ENCODE measurements around the gene BTG4. TPM values are rescaled to one million over a fixed set of nuclear protein-coding genes. Genes with fewer than 3 reads are reported as not detected.

BTG4 gene
- total and polyA plus RNA-seq, 7 donors, result not detected

- 88% methylated on average over 2 of the region's 2 CpGs for WGBS, 2 donors
Observed at GRCh38 chr11:111521135-111521534, 8.9 kb upstream of the BTG4 start.

DNA sequence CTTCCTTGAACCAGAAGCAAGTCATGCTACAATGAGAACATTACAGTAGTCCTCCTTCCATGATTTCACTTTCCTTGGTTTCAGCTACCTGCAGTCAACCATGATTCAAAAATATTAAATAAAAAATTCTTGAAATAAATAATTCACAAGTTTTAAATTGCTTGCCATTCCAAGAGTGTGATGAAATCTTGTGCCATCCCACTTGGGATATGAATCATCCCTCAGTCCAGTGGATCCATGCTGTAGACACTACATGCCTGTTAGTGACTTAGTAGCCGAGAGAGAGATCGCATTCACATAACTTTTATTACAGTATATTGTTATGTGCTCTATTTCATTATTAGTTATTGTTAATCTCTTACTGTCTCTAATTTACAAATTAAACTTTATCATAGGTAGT, 8.4 kb upstream of the BTG4 start:
- Histone ChIP-seq H3K4me1 (no peaks in the 10 kb centered on the region), H3K27ac (no peak overlapping the region), H3K27me3 (no peaks in the 10 kb centered on the region), H3K36me3 (no peaks in the 10 kb centered on the region), H3K9me3 (no peaks in the 10 kb centered on the region), H3K4me3 (no peak overlapping the region)
- intact Hi-C loops (cut with DNase I), result no loop called here
- TF ChIP-seq EP300 (IDR thresholded peaks at IDR 0.05) (no peak), POLR2A (IDR thresholded peaks at IDR 0.05) (no peak), POLR2AphosphoS5 (IDR thresholded peaks at IDR 0.05) (no peak)
- TF ChIP-seq, protein P1, sequence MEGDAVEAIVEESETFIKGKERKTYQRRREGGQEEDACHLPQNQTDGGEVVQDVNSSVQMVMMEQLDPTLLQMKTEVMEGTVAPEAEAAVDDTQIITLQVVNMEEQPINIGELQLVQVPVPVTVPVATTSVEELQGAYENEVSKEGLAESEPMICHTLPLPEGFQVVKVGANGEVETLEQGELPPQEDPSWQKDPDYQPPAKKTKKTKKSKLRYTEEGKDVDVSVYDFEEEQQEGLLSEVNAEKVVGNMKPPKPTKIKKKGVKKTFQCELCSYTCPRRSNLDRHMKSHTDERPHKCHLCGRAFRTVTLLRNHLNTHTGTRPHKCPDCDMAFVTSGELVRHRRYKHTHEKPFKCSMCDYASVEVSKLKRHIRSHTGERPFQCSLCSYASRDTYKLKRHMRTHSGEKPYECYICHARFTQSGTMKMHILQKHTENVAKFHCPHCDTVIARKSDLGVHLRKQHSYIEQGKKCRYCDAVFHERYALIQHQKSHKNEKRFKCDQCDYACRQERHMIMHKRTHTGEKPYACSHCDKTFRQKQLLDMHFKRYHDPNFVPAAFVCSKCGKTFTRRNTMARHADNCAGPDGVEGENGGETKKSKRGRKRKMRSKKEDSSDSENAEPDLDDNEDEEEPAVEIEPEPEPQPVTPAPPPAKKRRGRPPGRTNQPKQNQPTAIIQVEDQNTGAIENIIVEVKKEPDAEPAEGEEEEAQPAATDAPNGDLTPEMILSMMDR (IDR thresholded peaks at IDR 0.05), result no peak
- no peak for DNase-seq
- WGBS, 2 donors, result 97 to 98% methylated on average over 2 of the region's 2 CpGs

More at GRCh38 chr11:111521135-111521534, 8.9 kb upstream of the BTG4 start:
- Histone ChIP-seq H3K36me3 (no peaks in the 10 kb centered on the region), H3K27me3 (no peaks in the 10 kb centered on the region), H3K27ac (no peak overlapping the region), H3K9me3 (no peaks in the 10 kb centered on the region), H3K4me1 (no peaks in the 10 kb centered on the region), H3K4me3 (no peak overlapping the region)
- intact Hi-C loops (cut with DNase I), result no loop called here
- TF ChIP-seq EP300 (IDR thresholded peaks at IDR 0.05) (no peak), POLR2A (IDR thresholded peaks at IDR 0.05) (no peak), POLR2AphosphoS5 (IDR thresholded peaks at IDR 0.05) (no peak)
- TF ChIP-seq, protein P1 (IDR thresholded peaks at IDR 0.05), result no peak
- no peak for DNase-seq

DNA sequence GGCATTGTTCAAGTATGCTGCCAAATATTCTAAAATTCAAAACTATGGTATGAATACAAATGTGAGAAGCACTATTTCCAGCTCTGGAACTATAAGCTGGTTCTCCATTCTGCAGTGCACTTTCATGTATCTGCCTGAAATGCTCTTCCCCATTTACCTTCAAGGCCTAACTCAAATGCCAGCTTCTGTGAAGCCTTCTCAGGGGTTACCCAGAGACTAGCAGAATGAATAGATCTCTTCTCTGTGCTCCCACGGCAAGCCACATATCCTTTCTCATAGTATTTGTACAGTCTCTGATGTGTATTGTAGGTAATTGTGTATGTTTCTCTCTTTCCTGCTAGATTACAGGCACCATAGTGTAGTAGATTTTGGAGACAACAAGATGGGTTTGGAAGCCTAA, 6.5 kb upstream of the BTG4 start:
- TF ChIP-seq POLR2A (IDR thresholded peaks at IDR 0.05), result no peak
- TF ChIP-seq POLR2AphosphoS5 (IDR thresholded peaks at IDR 0.05), result no peak
- TF ChIP-seq, protein P1 (IDR thresholded peaks at IDR 0.05), result no peak
- TF ChIP-seq EP300 (IDR thresholded peaks at IDR 0.05), result no peak
- 63 to 70% methylated on average over 1 of the region's 1 CpG for WGBS, 2 donors
- intact Hi-C loops (cut with DNase I), result no loop called here
- H3K27ac ChIP-seq, result no peak overlapping the region
- H3K36me3 ChIP-seq, result no peaks in the 10 kb centered on the region
- no peak for DNase-seq
- H3K27me3 ChIP-seq, result peaks cover 0 to 13% (median 8%) of the 10 kb centered on the region in 3 donors
- no peaks in the 10 kb centered on the region for H3K9me3 ChIP-seq
- peaks cover 0 to 7% (median 2%) of the 10 kb centered on the region in 4 donors for H3K4me1 ChIP-seq
- H3K4me3 ChIP-seq, result no peak overlapping the region

GRCh38 chr11:111515591-111515990, 3.4 kb upstream of the BTG4 start:
- WGBS, 2 donors, result 90 to 93% methylated on average over 2 of the region's 2 CpGs
- TF ChIP-seq POLR2A (IDR thresholded peaks at IDR 0.05) (no peak), POLR2AphosphoS5 (IDR thresholded peaks at IDR 0.05) (no peak), EP300 (IDR thresholded peaks at IDR 0.05) (no peak)
- TF ChIP-seq, protein P1 (IDR thresholded peaks at IDR 0.05), result no peak
- intact Hi-C loops (cut with DNase I), result no loop called here
- H3K36me3 ChIP-seq, result no peaks in the 10 kb centered on the region
- no peak overlapping the region for H3K27ac ChIP-seq
- no peaks in the 10 kb centered on the region for H3K9me3 ChIP-seq
- peaks cover 0 to 17% (median 13%) of the 10 kb centered on the region in 4 donors for H3K4me1 ChIP-seq
- H3K27me3 ChIP-seq, result peaks cover 6 to 44% (median 20%) of the 10 kb centered on the region in 3 donors
- H3K4me3 ChIP-seq, result no peak overlapping the region
- DNase-seq, result no peak

All from sigmoid colon (tissue), 7 donors.